TTC549 (cell line): ENCODE results near the gene PCDH17.

Experiments
- FAIRE-seq: peaks from 2 replicates; lab custom pipeline; 2012; peaks lifted over from hg19 to GRCh38; lab: Jason Lieb, UNC

Gene PCDH17

GRCh38 chr13:57739543-57740190, 108.1 kb downstream of the PCDH17 start:
- FAIRE-seq: no peak

GRCh38 chr13:57740719-57741118, 109.2 kb downstream of the PCDH17 start:
- no peak for FAIRE-seq

GRCh38 chr13:57748096-57748495, 116.6 kb downstream of the PCDH17 start:
- no peak for FAIRE-seq

- FAIRE-seq: no peak
Observed at GRCh38 chr13:57760951-57761350, 129.4 kb downstream of the PCDH17 start.

GRCh38 chr13:57763689-57764088, 132.1 kb downstream of the PCDH17 start:
- no peak for FAIRE-seq
